Fibroblast of skin of right quadriceps (primary cell): ENCODE results near the gene MAP3K4.

Experiments
- DNase-seq: peaks from one replicate; pipeline ENCODE4 v3.0.0-alpha.2; 2013

Gene MAP3K4

GRCh38 chr6:161151660-161152526 is 160.3 kb downstream of the MAP3K4 start:
- no peak for DNase-seq

GRCh38 chr6:161152527-161152862 is 160.9 kb downstream of the MAP3K4 start:
- DNase-seq, result no peak

GRCh38 chr6:161152907-161153662 is 161.5 kb downstream of the MAP3K4 start:
- no peak for DNase-seq

GRCh38 chr6:161153725-161154124 is 162.2 kb downstream of the MAP3K4 start:
- no peak for DNase-seq

- no peak for DNase-seq
These were observed 163.3 kb downstream of the MAP3K4 start for GRCh38 chr6:161154796-161155335.

GRCh38 chr6:161161121-161161520 is 169.6 kb downstream of the MAP3K4 start:
- DNase-seq, result no peak

- DNase-seq, result peak; percentile 68
These were observed 170.5 kb downstream of the MAP3K4 start for GRCh38 chr6:161161889-161162624.

GRCh38 chr6:161162722-161163121 is 171.2 kb downstream of the MAP3K4 start:
- no peak for DNase-seq

GRCh38 chr6:161163466-161164181 is 172.1 kb downstream of the MAP3K4 start:
- DNase-seq, result no peak

- no peak for DNase-seq
These were observed 172.6 kb downstream of the MAP3K4 start for GRCh38 chr6:161164182-161164625.

GRCh38 chr6:161166176-161166575 is 174.6 kb downstream of the MAP3K4 start:
- DNase-seq, result no peak

- DNase-seq, result no peak
These were observed 175.1 kb downstream of the MAP3K4 start for GRCh38 chr6:161166677-161167076.
